ENCODE data around the gene CD2AP. TPM values are rescaled to one million over a fixed set of nuclear protein-coding genes. Genes with fewer than 3 reads are reported as not detected.

Gene CD2AP
- total and polyA plus RNA-seq, 9 of the 15 experiments (the other 6 are each of a cell fraction or from before 2014, with no cell fraction given): 9.4 to 69.7 (median 38.7) TPM

DNA sequence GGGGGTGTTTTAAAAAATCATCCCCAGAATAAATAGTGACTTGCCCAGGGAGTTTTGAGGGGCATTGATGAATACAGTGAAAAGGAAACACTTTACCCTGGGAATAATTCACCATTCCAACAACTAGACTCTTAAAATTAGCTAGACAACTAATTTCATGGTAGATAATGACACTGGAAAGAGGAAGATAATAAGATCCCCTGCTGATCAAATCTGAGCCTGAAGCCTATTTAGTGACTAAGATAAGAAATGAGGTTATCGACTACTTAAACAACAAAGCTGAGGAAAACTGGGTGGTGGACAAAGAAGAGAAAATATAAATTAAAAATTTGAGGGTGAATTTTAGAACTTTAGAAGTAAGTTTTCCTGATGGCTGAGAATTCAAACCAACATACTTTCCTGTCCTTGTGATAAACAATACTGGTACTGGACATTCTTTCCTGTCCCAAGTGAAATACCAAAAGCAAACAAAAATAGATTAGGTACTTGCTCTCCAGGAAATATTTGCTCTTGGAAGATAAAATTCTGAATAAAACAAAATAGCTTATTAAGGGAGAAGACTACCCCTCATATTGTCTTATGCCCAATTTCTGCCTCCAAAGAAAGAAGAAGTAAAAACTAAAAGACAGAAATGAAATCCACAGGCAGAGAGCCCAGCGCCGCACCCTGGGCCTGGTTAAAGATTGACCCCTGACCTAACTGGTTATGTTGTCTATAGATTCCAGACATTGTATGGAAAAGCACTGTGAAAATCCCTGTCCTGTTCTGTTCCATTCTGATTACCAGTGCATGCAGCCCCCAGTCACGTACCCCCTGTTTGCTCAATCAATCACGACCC lies 156.8 kb downstream of the CD2AP start:
- FAIRE-seq (no peak), ATAC-seq (no peak), DNase-seq (ENCODE audit: extremely low read depth in 1 of 4, low spot score in 3 of 4) (no peak)
- in situ Hi-C loops (cut with MboI): loop anchor here (10.0 kb wide), 1 partner anchor 140 kb away; no protein-coding TSS in a partner anchor
- Histone ChIP-seq H4K20me1 (replicated peaks; ENCODE audit: control insufficient read depth, insufficient read depth, low read length) (no peaks in the 10 kb centered on the region), H2AFZ (ENCODE audit: low read depth, low read length) (no peak overlapping the region), H3K36me3 (ENCODE audit: control insufficient read depth, insufficient read depth, low read length) (no peaks in the 10 kb centered on the region; the same call in 2 of the 3 replicates), H3K9me1 (ENCODE audit: control insufficient read depth, insufficient read depth, low read length) (no peaks in the 10 kb centered on the region), H3K9ac (ENCODE audit: insufficient read depth in 1 of 2, low read depth in 2 of 2, low read length in 2 of 2) (no peak overlapping the region), H3K27me3 (ENCODE audit: control insufficient read depth in 2 of 2, insufficient read depth in 2 of 2, low read length in 2 of 2) (no peaks in the 10 kb centered on the region), H3K9me3 (replicated peaks; ENCODE audit: control insufficient read depth, insufficient read depth, low read depth, low read length) (no peaks in the 10 kb centered on the region), H3K4me3 (no peak overlapping the region), H3K4me2 (ENCODE audit: insufficient read depth, low read length) (no peak overlapping the region), H3K27ac (ENCODE audit: extremely low read depth, low read depth, low read length) (no peak overlapping the region), H3K79me2 (ENCODE audit: control insufficient read depth, insufficient read depth, low read length) (no peaks in the 10 kb centered on the region), H3K4me1 (replicated peaks in 1 of 2; ENCODE audit: control insufficient read depth in 2 of 2, insufficient read depth in 2 of 2, low read length in 2 of 2) (peaks cover 0 to 4% of the 10 kb centered on the region in 2 experiments; a peak in 2 of 5 replicates)
- intact Hi-C loops (cut with micrococcal nuclease): loop anchor here (1.0 kb wide), 1 partner anchor 146 kb away; no protein-coding TSS in a partner anchor
- CTCF ChIA-PET (ENCODE audit: low intra/inter-chr PET ratio): interaction anchor here (2.2 kb wide), 1 partner anchor 100 kb away, joined by 7 read pairs; no protein-coding TSS in a partner anchor
- BruUV-seq (replicated peaks): no TSS peak
- POLR2A ChIA-PET: interaction anchor here (1.0 kb wide), 1 partner anchor 219 kb away, joined by 3 read pairs; no protein-coding TSS in a partner anchor
- no peak for TF ChIP-seq STAT5B (CRISPR knock-in tag; IDR thresholded peaks at IDR 0.05)
- no peak for TF ChIP-seq ZFP36 (IDR thresholded peaks at IDR 0.05; ENCODE audit: low read depth, low read length, partially characterized antibody)
- TF ChIP-seq HNRNPUL1 (IDR thresholded peaks at IDR 0.05; ENCODE audit: low read length): no peak
- no peak for TF ChIP-seq TSC22D4 (tag; IDR thresholded peaks at IDR 0.05)
- TF ChIP-seq ZNF589 (CRISPR knock-in tag; IDR thresholded peaks at IDR 0.05; ENCODE audit: low read depth): no peak
- TF ChIP-seq TAF15 (IDR thresholded peaks at IDR 0.05; ENCODE audit: low read depth, low read length): no peak
- TF ChIP-seq, protein P1, sequence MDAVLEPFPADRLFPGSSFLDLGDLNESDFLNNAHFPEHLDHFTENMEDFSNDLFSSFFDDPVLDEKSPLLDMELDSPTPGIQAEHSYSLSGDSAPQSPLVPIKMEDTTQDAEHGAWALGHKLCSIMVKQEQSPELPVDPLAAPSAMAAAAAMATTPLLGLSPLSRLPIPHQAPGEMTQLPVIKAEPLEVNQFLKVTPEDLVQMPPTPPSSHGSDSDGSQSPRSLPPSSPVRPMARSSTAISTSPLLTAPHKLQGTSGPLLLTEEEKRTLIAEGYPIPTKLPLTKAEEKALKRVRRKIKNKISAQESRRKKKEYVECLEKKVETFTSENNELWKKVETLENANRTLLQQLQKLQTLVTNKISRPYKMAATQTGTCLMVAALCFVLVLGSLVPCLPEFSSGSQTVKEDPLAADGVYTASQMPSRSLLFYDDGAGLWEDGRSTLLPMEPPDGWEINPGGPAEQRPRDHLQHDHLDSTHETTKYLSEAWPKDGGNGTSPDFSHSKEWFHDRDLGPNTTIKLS (IDR thresholded peaks at IDR 0.05; ENCODE audit: borderline replicate concordance, low read depth): no peak
- no peak for TF ChIP-seq ZKSCAN8 (CRISPR knock-in tag; IDR thresholded peaks at IDR 0.05)
- no peak for TF ChIP-seq ZNF212 (CRISPR knock-in tag; IDR thresholded peaks at IDR 0.05)
- no peak for TF ChIP-seq POLR2AphosphoS5 (IDR thresholded peaks at IDR 0.05; ENCODE audit: control insufficient read depth, insufficient read depth, low read depth, low read length)
- no peak for TF ChIP-seq STAG1 (CRISPR knock-in tag; IDR thresholded peaks at IDR 0.05; ENCODE audit: borderline replicate concordance)
- TF ChIP-seq ZBTB7A (IDR thresholded peaks at IDR 0.05; ENCODE audit: borderline replicate concordance, control insufficient read depth, low read depth, low read length): no peak
- TF ChIP-seq TFAM (CRISPR knock-in tag; conservative IDR thresholded peaks at IDR 0.05): no peak
- TF ChIP-seq NFATC3 (IDR thresholded peaks at IDR 0.05): no peak
- TF ChIP-seq POLR2B (IDR thresholded peaks at IDR 0.05; ENCODE audit: low read depth, partially characterized antibody): no peak
- TF ChIP-seq KAT2B (IDR thresholded peaks at IDR 0.05; ENCODE audit: low read depth, low read length): no peak
- TF ChIP-seq DACH1 (IDR thresholded peaks at IDR 0.05; ENCODE audit: partially characterized antibody): no peak
- TF ChIP-seq ARHGAP35 (IDR thresholded peaks at IDR 0.05; ENCODE audit: partially characterized antibody): no peak
- 18% methylated on average over 5 of the region's 5 CpGs for WGBS (ENCODE audit: insufficient coverage, low coverage, missing lambda C conversion rate)
